ENCODE measurements around the gene KIAA1958. TPM values are rescaled to one million over a fixed set of nuclear protein-coding genes. Genes with fewer than 3 reads are reported as not detected.

The KIAA1958 gene
- total and polyA plus RNA-seq, 2 of the 8 experiments (the other 6 are each of a cell fraction or from before 2014, with no cell fraction given) = 11.4 to 43.8 TPM

GRCh38 chr9:112462855-112463254 is 23.8 kb upstream of the KIAA1958 start:
- Histone ChIP-seq H3K14ac (ENCODE audit: insufficient read length) (no peak overlapping the region), H3K4me1 (replicated peaks in 1 of 4; ENCODE audit: control insufficient read depth in 3 of 4, insufficient read depth in 4 of 4, low read length in 3 of 4) (no peaks in the 10 kb centered on the region)

More at GRCh38 chr9:112462855-112463254, 23.8 kb upstream of the KIAA1958 start:
- ChIA-PET CTCF (ENCODE audit: partially characterized antibody) (interaction anchor here (0.6 to 1.3 kb wide), 5 partner anchors 19 to 255 kb away, joined by 3 to 4 read pairs (median 3); partner anchors contain the start of gene INIP), POLR2A (ENCODE audit: partially characterized antibody) (no interaction called here)
- Histone ChIP-seq H3K27ac (ENCODE audit: low read depth, low read length) (no peak overlapping the region), H2AK5ac (ENCODE audit: low read depth, low read length) (no peak overlapping the region), H3K18ac (ENCODE audit: extremely low read depth, low read length) (no peak overlapping the region), H2BK15ac (ENCODE audit: low read length) (no peak overlapping the region), H2AFZ (ENCODE audit: low read length) (no peak overlapping the region), H2BK120ac (replicated peaks; ENCODE audit: low read depth, low read length) (no peak overlapping the region), H3K4ac (replicated peaks; ENCODE audit: insufficient read length, low read depth, low read length) (no peak overlapping the region), H4K20me1 (replicated peaks in 1 of 2; ENCODE audit: control insufficient read depth in 1 of 2, insufficient read depth in 2 of 2, low read length in 2 of 2) (no peaks in the 10 kb centered on the region), H3K56ac (replicated peaks; ENCODE audit: insufficient read length, low read depth, low read length) (peak overlapping the region; percentile 30), H3K4me2 (ENCODE audit: insufficient read depth in 1 of 2, low read depth in 2 of 2, low read length in 2 of 2) (no peak overlapping the region), H3K9ac (replicated peaks in 1 of 4; ENCODE audit: extremely low read depth in 1 of 4, low read depth in 3 of 4, low read length in 3 of 4) (no peak overlapping the region), H3K23me2 (ENCODE audit: low read depth, low read length) (no peaks in the 10 kb centered on the region; the same call in 1 of the 2 replicates), H3K79me2 (ENCODE audit: control insufficient read depth in 1 of 2, insufficient read depth in 2 of 2, low read length in 2 of 2) (no peaks in the 10 kb centered on the region), H3K9me3 (ENCODE audit: insufficient read depth in 2 of 2, low read depth in 1 of 2, low read length in 1 of 2) (peaks cover 0 to 5% of the 10 kb centered on the region in 2 experiments; a peak in 1 of 4 replicates), H2BK12ac (ENCODE audit: low read depth, low read length) (no peak overlapping the region), H4K5ac (ENCODE audit: insufficient read length, low read depth, low read length) (no peak overlapping the region), H2BK20ac (ENCODE audit: low read length) (no peak overlapping the region), H2BK5ac (ENCODE audit: low read depth, low read length) (no peak overlapping the region), H4K8ac (ENCODE audit: extremely low read depth, insufficient read depth, low read length) (no peak overlapping the region), H3K79me1 (ENCODE audit: low read depth, low read length) (no peaks in the 10 kb centered on the region), H3K27me3 (replicated peaks in 1 of 4; ENCODE audit: control insufficient read depth in 3 of 4, extremely low read depth in 1 of 4, insufficient read depth in 3 of 4, low read length in 3 of 4) (no peaks in the 10 kb centered on the region), H4K91ac (replicated peaks; ENCODE audit: insufficient read length, low read length) (no peak overlapping the region), H3K36me3 (ENCODE audit: control insufficient read depth in 2 of 4, insufficient read depth in 4 of 4, low read length in 3 of 4) (peaks cover 0 to 5% (median 3%) of the 10 kb centered on the region in 4 experiments; a peak in 3 of 8 replicates), H3K23ac (ENCODE audit: insufficient read length) (no peak overlapping the region), H3K4me3 (ENCODE audit: extremely low read depth in 1 of 4, insufficient read depth in 2 of 4, low read depth in 3 of 4, low read length in 4 of 4) (no peak overlapping the region)
- DNase-seq (ENCODE audit: low read depth in 1 of 2, low spot score in 2 of 2) (no peak), FAIRE-seq (no peak)
- TF ChIP-seq KDM1A (IDR thresholded peaks at IDR 0.05; ENCODE audit: borderline replicate concordance, low read length) (peak; percentile 70), ZNF274 (IDR thresholded peaks at IDR 0.05; ENCODE audit: borderline replicate concordance, extremely low read depth, low read length) (no peak)
- 93% methylated on average over 1 of the region's 1 CpG; no CpG with 5 or more reads in 1 of the 2 experiments for WGBS, 2 experiments (ENCODE audit: extremely low coverage in 1 of 2, insufficient coverage in 1 of 2, insufficient read length in 1 of 2, insufficient replicate concordance in 2 of 2, low coverage in 1 of 2, low lambda C conversion rate in 2 of 2, missing lambda C conversion rate in 1 of 2)

All from H1 (cell line).